ENCODE results near the gene NANOS2. TPM values are rescaled to one million over a fixed set of nuclear protein-coding genes. Genes with fewer than 3 reads are reported as not detected.

NANOS2 gene
- total RNA-seq, 2 experiments from 2014 or later: not detected

GRCh38 chr19:45927565-45928261 lies 13.1 kb upstream of the NANOS2 start:
- Histone ChIP-seq H3K9me2 (ENCODE audit: insufficient read depth, low read length) (no peaks in the 10 kb centered on the region), H3K79me2 (ENCODE audit: insufficient read depth, low read depth, low read length) (no peaks in the 10 kb centered on the region), H4K20me1 (ENCODE audit: insufficient read depth, low read length) (no peaks in the 10 kb centered on the region), H3K4me2 (ENCODE audit: low read length) (peak overlapping the region; percentile 77), H3K36me3 (ENCODE audit: insufficient read depth, low read length) (no peaks in the 10 kb centered on the region), H3K4me1 (ENCODE audit: insufficient read depth, low read length, poor library complexity, severe bottlenecking) (peaks cover 6% of the 10 kb centered on the region), H3K9me3 (ENCODE audit: low read length) (no peaks in the 10 kb centered on the region), H3K4me3 (ENCODE audit: low read depth, low read length, poor library complexity, severe bottlenecking) (peak overlapping the region; percentile 67), H3K27ac (ENCODE audit: low read depth, low read length, poor library complexity, severe bottlenecking) (peak overlapping the region; percentile 51), H2AFZ (ENCODE audit: low read length) (peak overlapping the region; percentile 97)
- CTCF ChIA-PET (ENCODE audit: unreplicated experiment): no interaction called here
- intact Hi-C loops (cut with micrococcal nuclease; ENCODE audit: unreplicated experiment): loop anchor here (2.0 to 5.0 kb wide), 2 partner anchors 25 to 70 kb away; partner anchors contain the start of genes CCDC61 and MYPOP
- no peak for TF ChIP-seq EZH2phosphoT487 (IDR thresholded peaks at IDR 0.05; ENCODE audit: borderline replicate concordance, low read depth, low read length)
- TF ChIP-seq, protein P1, sequence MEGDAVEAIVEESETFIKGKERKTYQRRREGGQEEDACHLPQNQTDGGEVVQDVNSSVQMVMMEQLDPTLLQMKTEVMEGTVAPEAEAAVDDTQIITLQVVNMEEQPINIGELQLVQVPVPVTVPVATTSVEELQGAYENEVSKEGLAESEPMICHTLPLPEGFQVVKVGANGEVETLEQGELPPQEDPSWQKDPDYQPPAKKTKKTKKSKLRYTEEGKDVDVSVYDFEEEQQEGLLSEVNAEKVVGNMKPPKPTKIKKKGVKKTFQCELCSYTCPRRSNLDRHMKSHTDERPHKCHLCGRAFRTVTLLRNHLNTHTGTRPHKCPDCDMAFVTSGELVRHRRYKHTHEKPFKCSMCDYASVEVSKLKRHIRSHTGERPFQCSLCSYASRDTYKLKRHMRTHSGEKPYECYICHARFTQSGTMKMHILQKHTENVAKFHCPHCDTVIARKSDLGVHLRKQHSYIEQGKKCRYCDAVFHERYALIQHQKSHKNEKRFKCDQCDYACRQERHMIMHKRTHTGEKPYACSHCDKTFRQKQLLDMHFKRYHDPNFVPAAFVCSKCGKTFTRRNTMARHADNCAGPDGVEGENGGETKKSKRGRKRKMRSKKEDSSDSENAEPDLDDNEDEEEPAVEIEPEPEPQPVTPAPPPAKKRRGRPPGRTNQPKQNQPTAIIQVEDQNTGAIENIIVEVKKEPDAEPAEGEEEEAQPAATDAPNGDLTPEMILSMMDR (conservative IDR thresholded peaks at IDR 0.05; ENCODE audit: low read length): peak; percentile 44; the same call in 1 of the 2 replicates
- DNase-seq (ENCODE audit: low spot score): peak; percentile 98
- POLR2A ChIA-PET: interaction anchor here (0.9 to 1.3 kb wide), 2 partner anchors 35 to 133 kb away, joined by 3 to 4 read pairs; no protein-coding TSS in a partner anchor
- no TSS peak for BruUV-seq (replicated peaks)

- intact Hi-C loops (cut with micrococcal nuclease; ENCODE audit: unreplicated experiment): loop anchor here (5.0 kb wide), 1 partner anchor 72 kb away; the partner anchor contains the start of gene CCDC61
- CTCF ChIA-PET (ENCODE audit: unreplicated experiment): no interaction called here
- H3K4me1 ChIP-seq (ENCODE audit: insufficient read depth, low read length, poor library complexity, severe bottlenecking): peaks cover 6% of the 10 kb centered on the region
- DNase-seq (ENCODE audit: low spot score): no peak
- H3K9me3 ChIP-seq (ENCODE audit: low read length): no peaks in the 10 kb centered on the region
- TF ChIP-seq, protein P1 (conservative IDR thresholded peaks at IDR 0.05; ENCODE audit: low read length): no peak
- no peak for TF ChIP-seq EZH2phosphoT487 (IDR thresholded peaks at IDR 0.05; ENCODE audit: borderline replicate concordance, low read depth, low read length)
- H3K4me2 ChIP-seq (ENCODE audit: low read length): no peak overlapping the region
- no peak overlapping the region for H2AFZ ChIP-seq (ENCODE audit: low read length)
- no TSS peak for BruUV-seq (replicated peaks)
- no peaks in the 10 kb centered on the region for H3K9me2 ChIP-seq (ENCODE audit: insufficient read depth, low read length)
- H3K36me3 ChIP-seq (ENCODE audit: insufficient read depth, low read length): no peaks in the 10 kb centered on the region
- no peak overlapping the region for H3K27ac ChIP-seq (ENCODE audit: low read depth, low read length, poor library complexity, severe bottlenecking)
- H4K20me1 ChIP-seq (ENCODE audit: insufficient read depth, low read length): no peaks in the 10 kb centered on the region
- H3K79me2 ChIP-seq (ENCODE audit: insufficient read depth, low read depth, low read length): no peaks in the 10 kb centered on the region
- POLR2A ChIA-PET: no interaction called here
- no peak overlapping the region for H3K4me3 ChIP-seq (ENCODE audit: low read depth, low read length, poor library complexity, severe bottlenecking)
Observed at GRCh38 chr19:45924891-45925447, 10.4 kb upstream of the NANOS2 start.

GRCh38 chr19:45922281-45922680 lies 7.7 kb upstream of the NANOS2 start:
- no TSS peak for BruUV-seq (replicated peaks)
- intact Hi-C loops (cut with micrococcal nuclease; ENCODE audit: unreplicated experiment): no loop called here
- DNase-seq (ENCODE audit: low spot score): peak; percentile 43

More at GRCh38 chr19:45922281-45922680, 7.7 kb upstream of the NANOS2 start:
- no peaks in the 10 kb centered on the region for H3K79me2 ChIP-seq (ENCODE audit: insufficient read depth, low read depth, low read length)
- no peaks in the 10 kb centered on the region for H3K9me3 ChIP-seq (ENCODE audit: low read length)
- no peaks in the 10 kb centered on the region for H3K4me1 ChIP-seq (ENCODE audit: insufficient read depth, low read length, poor library complexity, severe bottlenecking)
- CTCF ChIA-PET (ENCODE audit: unreplicated experiment): no interaction called here
- POLR2A ChIA-PET: no interaction called here
- H2AFZ ChIP-seq (ENCODE audit: low read length): no peak overlapping the region
- no peaks in the 10 kb centered on the region for H4K20me1 ChIP-seq (ENCODE audit: insufficient read depth, low read length)
- H3K4me3 ChIP-seq (ENCODE audit: low read depth, low read length, poor library complexity, severe bottlenecking): no peak overlapping the region
- H3K27ac ChIP-seq (ENCODE audit: low read depth, low read length, poor library complexity, severe bottlenecking): no peak overlapping the region
- no peaks in the 10 kb centered on the region for H3K36me3 ChIP-seq (ENCODE audit: insufficient read depth, low read length)
- TF ChIP-seq, protein P1 (conservative IDR thresholded peaks at IDR 0.05; ENCODE audit: low read length): peak; percentile 55
- TF ChIP-seq EZH2phosphoT487 (IDR thresholded peaks at IDR 0.05; ENCODE audit: borderline replicate concordance, low read depth, low read length): no peak
- H3K4me2 ChIP-seq (ENCODE audit: low read length): no peak overlapping the region
- no peaks in the 10 kb centered on the region for H3K9me2 ChIP-seq (ENCODE audit: insufficient read depth, low read length)

Data from OCI-LY7 (cell line).